ENCODE measurements around the gene SYCN. TPM values are rescaled to one million over a fixed set of nuclear protein-coding genes. Genes with fewer than 3 reads are reported as not detected.

SYCN gene
- total RNA-seq, 1 experiment from 2014 or later = not detected

GRCh38 chr19:39172700-39173501 lies 31.2 kb downstream of the SYCN start:
- no peak for TF ChIP-seq CTCF (IDR thresholded peaks at IDR 0.05; ENCODE audit: unreplicated experiment)
- Mint-ChIP-seq H3K4me1 (ENCODE audit: insufficient read depth, unreplicated experiment) (no peaks in the 10 kb centered on the region), H3K27ac (ENCODE audit: low read depth, unreplicated experiment) (no peak overlapping the region), H3K27me3 (ENCODE audit: insufficient read depth, unreplicated experiment) (no peaks in the 10 kb centered on the region), H3K36me3 (ENCODE audit: insufficient read depth, unreplicated experiment) (peaks cover 29% of the 10 kb centered on the region), H3K4me3 (ENCODE audit: unreplicated experiment) (no peak overlapping the region), H3K9me3 (ENCODE audit: unreplicated experiment) (no peaks in the 10 kb centered on the region)
- DNase-seq (ENCODE audit: unreplicated experiment) = no peak
- POLR2A ChIA-PET = no interaction called here
- BruUV-seq (replicated peaks) = no TSS peak
- intact Hi-C loops (cut with micrococcal nuclease) = no loop called here
- CTCF ChIA-PET = interaction anchor here (0.6 kb wide), 1 partner anchor 1193 kb away, joined by 3 read pairs; no protein-coding TSS in a partner anchor

- H3K9me3 Mint-ChIP-seq (ENCODE audit: unreplicated experiment) = no peaks in the 10 kb centered on the region
- intact Hi-C loops (cut with micrococcal nuclease) = no loop called here
- CTCF ChIA-PET = no interaction called here
- DNase-seq (ENCODE audit: unreplicated experiment) = no peak
- H3K36me3 Mint-ChIP-seq (ENCODE audit: insufficient read depth, unreplicated experiment) = peaks cover 21% of the 10 kb centered on the region
- no peak for TF ChIP-seq CTCF (IDR thresholded peaks at IDR 0.05; ENCODE audit: unreplicated experiment)
- H3K4me1 Mint-ChIP-seq (ENCODE audit: insufficient read depth, unreplicated experiment) = peaks cover 5% of the 10 kb centered on the region
- POLR2A ChIA-PET = no interaction called here
- H3K4me3 Mint-ChIP-seq (ENCODE audit: unreplicated experiment) = no peak overlapping the region
- no peaks in the 10 kb centered on the region for H3K27me3 Mint-ChIP-seq (ENCODE audit: insufficient read depth, unreplicated experiment)
- no peak overlapping the region for H3K27ac Mint-ChIP-seq (ENCODE audit: low read depth, unreplicated experiment)
- no TSS peak for BruUV-seq (replicated peaks)
These were observed 32.3 kb downstream of the SYCN start for GRCh38 chr19:39171479-39172465.

- Mint-ChIP-seq H3K27me3 (ENCODE audit: insufficient read depth, unreplicated experiment) (no peaks in the 10 kb centered on the region), H3K4me1 (ENCODE audit: insufficient read depth, unreplicated experiment) (peaks cover 5% of the 10 kb centered on the region), H3K4me3 (ENCODE audit: unreplicated experiment) (no peak overlapping the region), H3K27ac (ENCODE audit: low read depth, unreplicated experiment) (no peak overlapping the region), H3K9me3 (ENCODE audit: unreplicated experiment) (no peaks in the 10 kb centered on the region), H3K36me3 (ENCODE audit: insufficient read depth, unreplicated experiment) (peaks cover 9% of the 10 kb centered on the region)
- CTCF ChIA-PET = no interaction called here
- intact Hi-C loops (cut with micrococcal nuclease) = no loop called here
- no peak for DNase-seq (ENCODE audit: unreplicated experiment)
- no peak for TF ChIP-seq CTCF (IDR thresholded peaks at IDR 0.05; ENCODE audit: unreplicated experiment)
- POLR2A ChIA-PET = no interaction called here
- BruUV-seq (replicated peaks) = no TSS peak
These were observed 33.5 kb downstream of the SYCN start for GRCh38 chr19:39170386-39171231.

Measured in MCF 10A (cell line).